GM19099 (cell line): ENCODE results near the gene WDR27.

Source experiments
- POLR2A ChIP-seq: IDR thresholded peaks from 3 replicates; pipeline ENCODE4 v1.6.1; 2011; ENCODE audit warnings: low read depth; ENCODE audit not compliant: insufficient read length; ENCODE audit errors: extremely low read depth

Gene WDR27

GRCh38 chr6:169487579-169488436 is 214.0 kb downstream of the WDR27 start:
- TF ChIP-seq POLR2A: no peak

- no peak for TF ChIP-seq POLR2A
These were observed 221.9 kb downstream of the WDR27 start for GRCh38 chr6:169479783-169480495.

- TF ChIP-seq POLR2A: no peak
These were observed 227.5 kb downstream of the WDR27 start for GRCh38 chr6:169474362-169474761.

GRCh38 chr6:169473663-169474062 is 228.2 kb downstream of the WDR27 start:
- TF ChIP-seq POLR2A: no peak

GRCh38 chr6:169472786-169473416 is 228.9 kb downstream of the WDR27 start:
- no peak for TF ChIP-seq POLR2A

- no peak for TF ChIP-seq POLR2A
These were observed 231.0 kb downstream of the WDR27 start for GRCh38 chr6:169470790-169471189.

GRCh38 chr6:169469028-169469427 is 232.8 kb downstream of the WDR27 start:
- TF ChIP-seq POLR2A: no peak

GRCh38 chr6:169457762-169458161 is 244.1 kb downstream of the WDR27 start:
- no peak for TF ChIP-seq POLR2A

- TF ChIP-seq POLR2A: no peak
These were observed 245.0 kb downstream of the WDR27 start for GRCh38 chr6:169456840-169457239.

- no peak for TF ChIP-seq POLR2A
These were observed 246.4 kb downstream of the WDR27 start for GRCh38 chr6:169455470-169455869.

GRCh38 chr6:169454872-169455204 is 247.0 kb downstream of the WDR27 start:
- no peak for TF ChIP-seq POLR2A

- TF ChIP-seq POLR2A: no peak
These were observed 247.5 kb downstream of the WDR27 start for GRCh38 chr6:169454204-169454871.

- TF ChIP-seq POLR2A: no peak
These were observed 248.8 kb downstream of the WDR27 start for GRCh38 chr6:169452869-169453620.

GRCh38 chr6:169452117-169452868 is 249.5 kb downstream of the WDR27 start:
- TF ChIP-seq POLR2A: no peak
